Astrocyte (in vitro differentiated cells and primary cell): ENCODE measurements around the gene AIF1. TPM values are rescaled to one million over a fixed set of nuclear protein-coding genes. Genes with fewer than 3 reads are reported as not detected.

ENCODE experiments used
- DNase-seq: peaks from one replicate; pipeline ENCODE4 v3.0.0-alpha.2; 2010; ENCODE audit warnings: low read depth
- FAIRE-seq: peaks from 2 replicates; lab custom pipeline; 2011; peaks lifted over from hg19 to GRCh38; lab: Jason Lieb, UNC
- H2AFZ ChIP-seq: 2 replicates; pipeline ENCODE4 v1.6.0; 2012; ENCODE audit warnings: low read depth, low read length, inconsistent platforms
- H3K27ac ChIP-seq: 2 replicates; pipeline ENCODE4 v1.5.1; 2011; ENCODE audit warnings: low read depth, low read length, inconsistent platforms
- H3K27me3 ChIP-seq: 2 replicates; pipeline ENCODE4 v1.6.0; 2011; ENCODE audit warnings: low read length, inconsistent platforms; ENCODE audit not compliant: insufficient read depth
- H3K36me3 ChIP-seq: 2 replicates; pipeline ENCODE4 v1.5.1; 2011; ENCODE audit warnings: low read length, inconsistent platforms; ENCODE audit not compliant: insufficient read depth
- H3K4me1 ChIP-seq: 2 replicates; pipeline ENCODE4 v1.5.1; 2011; ENCODE audit warnings: low read length, inconsistent platforms; ENCODE audit not compliant: insufficient read depth
- H3K4me2 ChIP-seq: 2 replicates; pipeline ENCODE4 v1.6.0; 2012; ENCODE audit warnings: low read length, inconsistent platforms
- H3K4me3 ChIP-seq: 2 replicates; pipeline ENCODE4 v1.5.1; 2011; ENCODE audit warnings: low read depth, mild to moderate bottlenecking, low read length, inconsistent platforms; ENCODE audit not compliant: insufficient read depth
- H3K79me2 ChIP-seq: 2 replicates; pipeline ENCODE4 v1.6.0; 2012; ENCODE audit warnings: mild to moderate bottlenecking, low read length, inconsistent platforms; ENCODE audit not compliant: insufficient read depth
- H3K9ac ChIP-seq: 2 replicates; pipeline ENCODE4 v1.6.0; 2012; ENCODE audit warnings: mild to moderate bottlenecking, low read length, inconsistent platforms
- H3K9me3 ChIP-seq: 2 replicates; pipeline ENCODE4 v1.5.1; 2012; ENCODE audit warnings: low read depth, mild to moderate bottlenecking, low read length, inconsistent platforms; ENCODE audit not compliant: insufficient read depth
- H4K20me1 ChIP-seq: 2 replicates; pipeline ENCODE4 v1.6.0; 2012; ENCODE audit warnings: low read length, inconsistent platforms; ENCODE audit not compliant: insufficient read depth
- H3K27ac Mint-ChIP-seq: one replicate; pipeline ENCODE4 v1.8.0; 2021; ENCODE audit warnings: mild to moderate bottlenecking, mixed read lengths; ENCODE audit not compliant: unreplicated experiment
- H3K27me3 Mint-ChIP-seq: one replicate; pipeline ENCODE4 v1.8.0; 2021; ENCODE audit warnings: low read depth, mixed read lengths; ENCODE audit not compliant: unreplicated experiment
- H3K36me3 Mint-ChIP-seq: one replicate; pipeline ENCODE4 v1.8.0; 2021; ENCODE audit warnings: low read depth, mixed read lengths; ENCODE audit not compliant: unreplicated experiment
- H3K4me1 Mint-ChIP-seq: one replicate; pipeline ENCODE4 v1.8.0; 2021; ENCODE audit warnings: low read depth, mixed read lengths; ENCODE audit not compliant: unreplicated experiment
- H3K4me3 Mint-ChIP-seq: one replicate; pipeline ENCODE4 v1.8.0; 2021; ENCODE audit warnings: mild to moderate bottlenecking, moderate library complexity, mixed read lengths; ENCODE audit not compliant: unreplicated experiment
- H3K9me3 Mint-ChIP-seq: one replicate; pipeline ENCODE4 v1.8.0; 2021; ENCODE audit warnings: mild to moderate bottlenecking, mixed read lengths; ENCODE audit not compliant: unreplicated experiment
- CTCF ChIP-seq: IDR thresholded peaks from 2 replicates; pipeline ENCODE4 v1.5.1; 2011; ENCODE audit warnings: low read depth, mild to moderate bottlenecking, inconsistent platforms, low read length, moderate library complexity; ENCODE audit not compliant: insufficient read depth
- EZH2 ChIP-seq: IDR thresholded peaks from 2 replicates; pipeline ENCODE4 v1.6.1; 2012; ENCODE audit warnings: mild to moderate bottlenecking, low read length, inconsistent platforms; ENCODE audit not compliant: insufficient read depth
- total RNA-seq: library from RNA; stranded (reverse); gene quantifications from 2 replicates; pipeline ENCODE4 v1.2.1, GENCODE V29; 2021

Gene AIF1
- total RNA-seq, 1 donor from 2014 or later, result not detected

GRCh38 chr6:31572041-31572911, 42.8 kb upstream of the AIF1 start, which contains the start of gene LTA:
TSS of gene LTA (plus strand) at chr6:31572289. CDS start at chr6:31572743, 454 bp downstream.
- Mint-ChIP-seq H3K36me3 (no peaks in the 10 kb centered on the region), H3K4me3 (no peak within 1 kb of the TSS), H3K9me3 (no peaks in the 10 kb centered on the region), H3K27ac (no peak within 1 kb of the TSS), H3K4me1 (peaks cover 12% of the 10 kb centered on the region), H3K27me3 (peaks cover 27% of the 10 kb centered on the region)
- no peak within 1 kb of the TSS for H3K4me3 ChIP-seq
- no peak within 1 kb of the TSS for H3K9ac ChIP-seq
- H3K4me2 ChIP-seq, result no peak within 1 kb of the TSS
- no peaks in the 10 kb centered on the region for H3K4me1 ChIP-seq
- no peak for DNase-seq
- H3K36me3 ChIP-seq, result no peaks in the 10 kb centered on the region
- no peak within 1 kb of the TSS for H2AFZ ChIP-seq
- no peaks in the 10 kb centered on the region for H4K20me1 ChIP-seq
- no peak for TF ChIP-seq CTCF
- no peak for TF ChIP-seq EZH2
- no peaks in the 10 kb centered on the region for H3K79me2 ChIP-seq
- H3K27me3 ChIP-seq, result peaks cover 3% of the 10 kb centered on the region
- H3K9me3 ChIP-seq, result no peaks in the 10 kb centered on the region
- FAIRE-seq, result no peak
- H3K27ac ChIP-seq, result no peak within 1 kb of the TSS

- peak overlapping the region; percentile 28 for H3K27ac Mint-ChIP-seq
- H3K4me3 Mint-ChIP-seq, result no peak overlapping the region
- peaks cover 27% of the 10 kb centered on the region for H3K27me3 Mint-ChIP-seq
- TF ChIP-seq CTCF, result no peak
- no peak for TF ChIP-seq EZH2
- H3K9me3 ChIP-seq, result no peaks in the 10 kb centered on the region
- no peaks in the 10 kb centered on the region for H3K36me3 Mint-ChIP-seq
- FAIRE-seq (no peak), DNase-seq (no peak)
- H3K27me3 ChIP-seq, result peaks cover 3% of the 10 kb centered on the region
- H3K9ac ChIP-seq, result no peak overlapping the region
- H3K4me1 ChIP-seq, result no peaks in the 10 kb centered on the region
- no peak overlapping the region for H3K4me3 ChIP-seq
- H3K9me3 Mint-ChIP-seq, result no peaks in the 10 kb centered on the region
- no peaks in the 10 kb centered on the region for H3K36me3 ChIP-seq
- H2AFZ ChIP-seq, result no peak overlapping the region
- H3K4me2 ChIP-seq, result no peak overlapping the region
- H3K4me1 Mint-ChIP-seq, result peaks cover 12% of the 10 kb centered on the region
- H3K27ac ChIP-seq, result no peak overlapping the region
- no peaks in the 10 kb centered on the region for H4K20me1 ChIP-seq
- H3K79me2 ChIP-seq, result no peaks in the 10 kb centered on the region
Measured at GRCh38 chr6:31573239-31574105, 41.6 kb upstream of the AIF1 start.
